H9 (cell line): ENCODE results near the gene C16orf74. TPM values are rescaled to one million over a fixed set of nuclear protein-coding genes. Genes with fewer than 3 reads are reported as not detected.

Experiments used
- DNase-seq: peaks from one replicate; pipeline ENCODE4 v3.0.0-alpha.2; 2017
- H2AFZ ChIP-seq: one replicate; pipeline ENCODE4 v1.6.1; 2013; ENCODE audit warnings: mild to moderate bottlenecking, low read length, control low read depth, moderate library complexity
- H2AK5ac ChIP-seq: 2 replicates; pipeline ENCODE4 v1.6.1; 2013; ENCODE audit warnings: low read length, control low read depth, mixed read lengths; ENCODE audit not compliant: insufficient read length
- H2BK120ac ChIP-seq: one replicate; pipeline ENCODE4 v1.6.1; 2013; ENCODE audit warnings: low read depth, mild to moderate bottlenecking, low read length, control low read depth, inconsistent platforms; ENCODE audit not compliant: poor library complexity, severe bottlenecking
- H2BK12ac ChIP-seq: 2 replicates; pipeline ENCODE4 v1.6.1; 2013; ENCODE audit warnings: low read length, control low read depth, mixed read lengths, low read depth; ENCODE audit not compliant: insufficient read length
- H2BK15ac ChIP-seq: 2 replicates; pipeline ENCODE4 v1.6.1; 2013; ENCODE audit warnings: low read depth, low read length, control low read depth
- H2BK20ac ChIP-seq: one replicate; pipeline ENCODE4 v1.6.1; 2013; ENCODE audit warnings: low read depth, mild to moderate bottlenecking, low read length, control low read depth, inconsistent platforms; ENCODE audit not compliant: poor library complexity, severe bottlenecking
- H2BK5ac ChIP-seq: 2 replicates; pipeline ENCODE4 v1.6.1; 2013; ENCODE audit warnings: low read length, control low read depth, mixed read lengths; ENCODE audit not compliant: insufficient read length
- H3K14ac ChIP-seq: 2 replicates; pipeline ENCODE4 v1.6.1; 2013; ENCODE audit warnings: low read length, control low read depth; ENCODE audit not compliant: insufficient read depth
- H3K18ac ChIP-seq: 2 replicates; pipeline ENCODE4 v1.6.1; 2013; ENCODE audit warnings: low read depth, mild to moderate bottlenecking, mixed read lengths, low read length, control low read depth; ENCODE audit not compliant: insufficient read length
- H3K23ac ChIP-seq: 2 replicates; pipeline ENCODE4 v1.6.1; 2013; ENCODE audit warnings: low read length, control low read depth, mixed read lengths, low read depth; ENCODE audit not compliant: insufficient read length
- H3K23me2 ChIP-seq: 2 replicates; pipeline ENCODE4 v1.6.1; 2013; ENCODE audit warnings: low read depth, mild to moderate bottlenecking, mixed read lengths, low read length, control low read depth; ENCODE audit not compliant: insufficient read length, poor library complexity, severe bottlenecking
- H3K27ac ChIP-seq: 2 replicates; pipeline ENCODE4 v1.5.1; 2013; ENCODE audit warnings: low read length, control low read depth, mixed read lengths, low read depth; ENCODE audit not compliant: insufficient read length
- H3K27me3 ChIP-seq: 2 replicates; pipeline ENCODE4 v1.6.1; 2013; ENCODE audit warnings: low read length, control low read depth, inconsistent platforms; ENCODE audit not compliant: insufficient read depth
- H3K4ac ChIP-seq: 2 replicates; pipeline ENCODE4 v1.6.1; 2013; ENCODE audit warnings: low read depth, mild to moderate bottlenecking, control low read depth, inconsistent platforms, low read length, moderate library complexity
- H3K4me1 ChIP-seq: 2 replicates; pipeline ENCODE4 v1.6.1; 2013; ENCODE audit warnings: low read length, control low read depth, inconsistent platforms; ENCODE audit not compliant: insufficient read depth
- H3K4me2 ChIP-seq: 2 replicates; pipeline ENCODE4 v1.6.1; 2013; ENCODE audit warnings: low read length, control low read depth, mixed read lengths; ENCODE audit not compliant: insufficient read length, insufficient read depth
- H3K56ac ChIP-seq: 2 replicates; pipeline ENCODE4 v1.6.1; 2013; ENCODE audit warnings: low read depth, mild to moderate bottlenecking, mixed read lengths, low read length, control low read depth; ENCODE audit not compliant: insufficient read length
- H3K79me1 ChIP-seq: 2 replicates; pipeline ENCODE4 v1.6.1; 2013; ENCODE audit warnings: low read depth, mild to moderate bottlenecking, moderate library complexity, low read length, control low read depth, inconsistent platforms; ENCODE audit not compliant: insufficient read depth, poor library complexity, severe bottlenecking
- H3K79me2 ChIP-seq: 2 replicates; pipeline ENCODE4 v1.6.1; 2013; ENCODE audit warnings: low read length, control low read depth, inconsistent platforms; ENCODE audit not compliant: insufficient read depth
- H3K9ac ChIP-seq: 2 replicates; pipeline ENCODE4 v1.6.1; 2013; ENCODE audit warnings: low read length, control low read depth, mixed read lengths; ENCODE audit not compliant: insufficient read length; ENCODE audit errors: extremely low read depth
- H3K9me3 ChIP-seq: one replicate; pipeline ENCODE4 v1.6.1; 2013; ENCODE audit warnings: low read depth, low read length, inconsistent platforms; ENCODE audit not compliant: control insufficient read depth
- H3T11ph ChIP-seq: one replicate; pipeline ENCODE4 v1.6.1; 2013; ENCODE audit warnings: mild to moderate bottlenecking, low read length, control low read depth, inconsistent platforms
- H4K20me1 ChIP-seq: one replicate; pipeline ENCODE4 v1.6.1; 2013; ENCODE audit not compliant: control insufficient read depth, insufficient read length, insufficient read depth
- H4K5ac ChIP-seq: 2 replicates; pipeline ENCODE4 v1.6.1; 2013; ENCODE audit warnings: low read depth, mild to moderate bottlenecking, mixed read lengths, low read length, control low read depth; ENCODE audit not compliant: insufficient read length
- H4K8ac ChIP-seq: replicated peaks from 2 replicates; pipeline ENCODE4 v1.6.1; 2013; ENCODE audit warnings: low read length, control low read depth, mixed read lengths, low read depth; ENCODE audit not compliant: insufficient read length
- H4K91ac ChIP-seq: 2 replicates; pipeline ENCODE4 v1.6.1; 2013; ENCODE audit warnings: low read depth, mild to moderate bottlenecking, moderate library complexity, mixed read lengths, low read length, control low read depth; ENCODE audit not compliant: insufficient read length
- H3K27ac Mint-ChIP-seq, 3 experiments: 2 replicates in 2 of 3; 3 replicates in 1 of 3; pipeline ENCODE4 v1.8.0; 2020 to 2021; ENCODE audit warnings: mixed read lengths in 3 of 3, mild to moderate bottlenecking in 1 of 3, moderate library complexity in 1 of 3
- H3K27me3 Mint-ChIP-seq: 2 replicates; pipeline ENCODE4 v1.8.0; 2021; ENCODE audit warnings: low read depth, mild to moderate bottlenecking, moderate library complexity, mixed read lengths
- H3K36me3 Mint-ChIP-seq, 3 experiments: 2 replicates in 2 of 3; 3 replicates in 1 of 3; pipeline ENCODE4 v1.8.0; 2020 to 2021; ENCODE audit warnings: low read depth in 3 of 3, mixed read lengths in 3 of 3; ENCODE audit not compliant: insufficient read depth in 1 of 3
- H3K4me1 Mint-ChIP-seq, 2 experiments: 2 replicates each; pipeline ENCODE4 v1.8.0; 2020; ENCODE audit warnings: mixed read lengths in 2 of 2
- H3K4me3 Mint-ChIP-seq, 2 experiments: 2 replicates in 1 of 2; 3 replicates in 1 of 2; pipeline ENCODE4 v1.8.0; 2020 to 2021; ENCODE audit warnings: mild to moderate bottlenecking in 2 of 2, mixed read lengths in 2 of 2, moderate library complexity in 1 of 2
- H3K9me3 Mint-ChIP-seq, 2 experiments: 2 replicates in 1 of 2; 3 replicates in 1 of 2; pipeline ENCODE4 v1.8.0; 2020; ENCODE audit warnings: mild to moderate bottlenecking in 2 of 2, mixed read lengths in 2 of 2, moderate library complexity in 1 of 2
- CTCF ChIP-seq: fragments of 200-600 bp; sonication (generic); conservative IDR thresholded peaks from 3 replicates; pipeline ENCODE4 v1.8.0; 2021; ENCODE audit warnings: antibody characterized with exemption, mild to moderate bottlenecking
- WGBS: extraction: QIAGEN DNeasy Blood & Tissue Kit; methylation state at CpG from one replicate; pipeline ENCODE4 v1.1.7; 2013; ENCODE audit warnings: missing lambda C conversion rate, low lambda C conversion rate, mixed read lengths; ENCODE audit not compliant: insufficient read length; ENCODE audit errors: extremely low coverage; 5-methylcytosine and 5-hydroxymethylcytosine counted together
- total RNA-seq: library from RNA; stranded (reverse); gene quantifications from 2 replicates; pipeline ENCODE4 v1.2.1, GENCODE V29; 2021

Gene C16orf74
- total RNA-seq, 1 experiment from 2014 or later: 5.6 TPM

GRCh38 chr16:85800321-85800669 is 49.4 kb upstream of the C16orf74 start:
- no peak for DNase-seq
- peaks cover 13% of the 10 kb centered on the region for H3K23me2 ChIP-seq
- Mint-ChIP-seq H3K27me3 (no peaks in the 10 kb centered on the region; the same call in 1 of the 2 replicates), H3K9me3 (no peaks in the 10 kb centered on the region), H3K27ac (peak overlapping the region; percentile 80 to 91 (median 86); a peak in 6 of 7 replicates), H3K4me3 (peak overlapping the region; percentile 91), H3K36me3 (peaks cover 52 to 70% (median 67%) of the 10 kb centered on the region in 3 experiments), H3K4me1 (peaks cover 18 to 20% of the 10 kb centered on the region in 2 experiments)
- H4K5ac ChIP-seq: no peak overlapping the region
- H2BK120ac ChIP-seq: no peak overlapping the region
- peaks cover 25% of the 10 kb centered on the region for H3K79me2 ChIP-seq
- no peak overlapping the region for H3T11ph ChIP-seq
- H3K4ac ChIP-seq: no peak overlapping the region
- no peak overlapping the region for H2BK12ac ChIP-seq
- no peak overlapping the region for H4K91ac ChIP-seq
- no peaks in the 10 kb centered on the region for H3K27me3 ChIP-seq
- H3K56ac ChIP-seq: no peak overlapping the region
- no peak overlapping the region for H3K23ac ChIP-seq
- no peak overlapping the region for H2BK5ac ChIP-seq
- no CpG with 5 or more reads among the region's 9 CpGs for WGBS
- no peaks in the 10 kb centered on the region; the same call in 1 of the 2 replicates for H3K4me1 ChIP-seq
- H2BK20ac ChIP-seq: no peak overlapping the region
- no peak overlapping the region for H2AK5ac ChIP-seq
- H3K27ac ChIP-seq: no peak overlapping the region
- peaks cover 17% of the 10 kb centered on the region for H3K79me1 ChIP-seq
- no peak overlapping the region for H3K18ac ChIP-seq
- H4K8ac ChIP-seq: no peak overlapping the region
- H3K9me3 ChIP-seq: no peaks in the 10 kb centered on the region
- no peak overlapping the region for H2BK15ac ChIP-seq
- H3K14ac ChIP-seq: no peak overlapping the region
- peak overlapping the region; percentile 67 for H3K9ac ChIP-seq
- no peak for TF ChIP-seq CTCF
- H2AFZ ChIP-seq: no peak overlapping the region
- peaks cover 3% of the 10 kb centered on the region for H4K20me1 ChIP-seq
- H3K4me2 ChIP-seq: peak overlapping the region; percentile 62
